A673 (cell line): Measurements from ENCODE around the gene NFASC. TPM values are rescaled to one million over a fixed set of nuclear protein-coding genes. Genes with fewer than 3 reads are reported as not detected.

Experiments
- BruUV-seq: library from RNA; stranded (reverse); fragments of 400-500 nt; replicated peaks from 2 replicates; lab custom pipeline; 2021; lab: Mats Ljungman, UMichigan
- CTCF ChIA-PET: fragments of 300-600 bp; sonication (Branson Sonifier 250); formaldehyde crosslinking; loops from one replicate; lab custom pipeline; 2022; ENCODE audit warnings: antibody characterized with exemption; lab: Charles Lee
- POLR2A ChIA-PET: fragments of 300-600 bp; sonication (Branson Sonifier 250); formaldehyde crosslinking; loops from one replicate; lab custom pipeline; 2022; ENCODE audit warnings: antibody characterized with exemption; ENCODE audit not compliant: low non-redundant PET; lab: Charles Lee
- DNase-seq: peaks from one replicate; pipeline ENCODE4 v3.0.0-alpha.2; 2015; ENCODE audit warnings: low spot score
- H3K27ac ChIP-seq: fragments of 200-600 bp; sonication (generic); 2 replicates; pipeline ENCODE4 v1.5.1; 2016; ENCODE audit warnings: mixed run types, low read depth, mild to moderate bottlenecking, mixed read lengths, antibody characterized with exemption, low read length; ENCODE audit not compliant: poor library complexity, severe bottlenecking
- H3K27me3 ChIP-seq: fragments of 200-600 bp; sonication (generic); replicated peaks from 2 replicates; pipeline ENCODE4 v1.6.1; 2017; ENCODE audit warnings: mixed run types, low read depth, mild to moderate bottlenecking, mixed read lengths, antibody characterized with exemption, low read length; ENCODE audit not compliant: insufficient read depth, poor library complexity
- H3K36me3 ChIP-seq: fragments of 200-600 bp; sonication (generic); 2 replicates; pipeline ENCODE4 v1.6.1; 2016; ENCODE audit warnings: mixed run types, mild to moderate bottlenecking, mixed read lengths, antibody characterized with exemption, low read length; ENCODE audit not compliant: insufficient read depth, poor library complexity, severe bottlenecking
- H3K4me1 ChIP-seq: fragments of 200-600 bp; sonication (generic); 2 replicates; pipeline ENCODE4 v1.6.1; 2017; ENCODE audit warnings: mixed run types, mild to moderate bottlenecking, mixed read lengths, antibody characterized with exemption, low read length; ENCODE audit not compliant: insufficient read depth, poor library complexity, severe bottlenecking
- H3K4me3 ChIP-seq: fragments of 200-600 bp; sonication (generic); 2 replicates; pipeline ENCODE4 v1.5.1; 2016; ENCODE audit warnings: low read depth, mixed run types, mild to moderate bottlenecking, mixed read lengths, low read length; ENCODE audit not compliant: poor library complexity, severe bottlenecking
- H3K9me3 ChIP-seq: fragments of 200-600 bp; sonication (generic); 2 replicates; pipeline ENCODE4 v1.6.1; 2016; ENCODE audit warnings: mixed run types, low read depth, mild to moderate bottlenecking, mixed read lengths, antibody characterized with exemption, low read length; ENCODE audit not compliant: poor library complexity, severe bottlenecking
- CTCF ChIP-seq: fragments of 300-800, 200-600 bp; sonication (generic); conservative IDR thresholded peaks from 2 replicates; pipeline ENCODE4 v1.5.1; 2017; ENCODE audit warnings: low read depth, mild to moderate bottlenecking, antibody characterized with exemption, low read length, moderate library complexity, mixed read lengths
- EZH2 ChIP-seq: fragments of 200-600 bp; sonication (generic); IDR thresholded peaks from 2 replicates; pipeline ENCODE4 v1.6.1; 2017; ENCODE audit warnings: borderline replicate concordance, low read depth, mild to moderate bottlenecking, mixed read lengths, antibody characterized with exemption, low read length; ENCODE audit not compliant: poor library complexity, severe bottlenecking
- intact Hi-C: fragments of 100-400 bp; cut with micrococcal nuclease; formaldehyde crosslinking; loops from one replicate; pipeline ENCODE4 v1.10.0; 2022; ENCODE audit not compliant: unreplicated experiment
- total RNA-seq: library from RNA; stranded (reverse); gene quantifications from 2 replicates; pipeline ENCODE4 v1.2.3, GENCODE V29; 2021

NFASC gene
- total RNA-seq, 1 experiment from 2014 or later: 0.24 TPM

GRCh38 chr1:204927673-204928641, 57.3 kb downstream of the NFASC start:
- no peak for TF ChIP-seq CTCF
- TF ChIP-seq EZH2: no peak
- no peaks in the 10 kb centered on the region for H3K9me3 ChIP-seq
- no TSS peak for BruUV-seq
- no peaks in the 10 kb centered on the region for H3K4me1 ChIP-seq
- no peak overlapping the region for H3K4me3 ChIP-seq
- DNase-seq: peak; percentile 33
- CTCF ChIA-PET: no interaction called here
- H3K36me3 ChIP-seq: no peaks in the 10 kb centered on the region
- POLR2A ChIA-PET: interaction anchor here (0.7 kb wide), 1 partner anchor 31 kb away, joined by 4 read pairs; no protein-coding TSS in a partner anchor
- intact Hi-C loops: no loop called here
- peaks cover 3% of the 10 kb centered on the region for H3K27me3 ChIP-seq
- no peak overlapping the region for H3K27ac ChIP-seq

- intact Hi-C loops: no loop called here
- Histone ChIP-seq H3K4me3 (no peak overlapping the region), H3K36me3 (no peaks in the 10 kb centered on the region), H3K9me3 (no peaks in the 10 kb centered on the region), H3K4me1 (no peaks in the 10 kb centered on the region), H3K27ac (no peak overlapping the region), H3K27me3 (peaks cover 4% of the 10 kb centered on the region)
- no TSS peak for BruUV-seq
- DNase-seq: no peak
- no peak for TF ChIP-seq CTCF
- TF ChIP-seq EZH2: no peak
- ChIA-PET POLR2A (no interaction called here), CTCF (no interaction called here)
Observed at GRCh38 chr1:204928671-204929486, 58.2 kb downstream of the NFASC start.

DNA sequence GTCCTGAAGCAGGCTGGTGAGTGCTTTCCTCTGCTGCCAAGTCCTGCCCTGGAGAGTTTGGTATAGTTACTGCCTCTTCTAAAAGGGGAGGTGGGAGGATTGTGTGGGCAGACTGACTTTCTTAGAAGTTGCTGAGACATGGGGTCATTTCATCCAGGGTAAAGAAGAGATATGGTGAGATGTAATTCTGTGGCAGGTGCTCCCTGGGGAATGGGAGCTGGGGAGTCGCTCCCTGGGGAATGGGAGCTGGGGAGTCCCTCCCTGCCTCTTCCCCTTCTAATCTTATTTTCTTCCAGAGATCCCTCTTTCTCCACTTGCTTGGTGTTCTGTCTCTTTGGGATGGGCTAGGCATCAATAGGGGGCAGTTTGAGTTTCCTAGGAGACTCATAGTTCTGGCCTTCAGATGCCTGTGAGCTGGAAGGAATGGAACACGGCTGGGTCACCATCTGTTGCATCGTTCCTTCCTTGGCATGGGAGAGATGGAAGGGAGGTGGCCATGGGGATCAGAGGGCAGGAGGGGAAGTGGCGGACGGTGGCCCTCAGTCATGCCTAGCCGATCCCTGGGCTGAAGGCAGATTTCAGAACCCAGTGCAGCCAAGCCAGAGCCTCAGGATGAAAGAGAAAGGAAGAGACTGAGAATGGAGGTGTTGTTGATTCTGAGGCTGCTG, 59.0 kb downstream of the NFASC start:
- no peak for DNase-seq
- CTCF ChIA-PET: no interaction called here
- H3K27me3 ChIP-seq: peaks cover 6% of the 10 kb centered on the region
- H3K9me3 ChIP-seq: no peaks in the 10 kb centered on the region
- no peaks in the 10 kb centered on the region for H3K4me1 ChIP-seq
- TF ChIP-seq CTCF (no peak), EZH2 (no peak)
- H3K27ac ChIP-seq: no peak overlapping the region
- H3K36me3 ChIP-seq: no peaks in the 10 kb centered on the region
- intact Hi-C loops: no loop called here
- POLR2A ChIA-PET: no interaction called here
- no TSS peak for BruUV-seq
- H3K4me3 ChIP-seq: no peak overlapping the region
